ENCODE data around the gene CHIC2. TPM values are rescaled to one million over a fixed set of nuclear protein-coding genes. Genes with fewer than 3 reads are reported as not detected.
"Not testable (repeated sequence)": the region's sequence is repeated elsewhere in the genome, so short reads cannot be mapped to it uniquely, and the experiment has no call there.

CHIC2 gene
- total and polyA plus RNA-seq, 3 donors from 2014 or later = 83.4 to 129 (median 113) TPM

GRCh38 chr4:54050214-54050904 is 14.0 kb downstream of the CHIC2 start:
- intact Hi-C loops (cut with DNase I; ENCODE audit: low total_unique reads) = no loop called here
- 21 to 40% methylated on average over 1 of the region's 1 CpG for WGBS, 2 donors
- no peaks in the 10 kb centered on the region for H3K9me3 ChIP-seq
- H3K27ac ChIP-seq = no peak overlapping the region
- no peak overlapping the region for H3K4me3 ChIP-seq
- H3K36me3 ChIP-seq (ENCODE audit: low read depth, missing control alignments) = no peaks in the 10 kb centered on the region
- H3K4me1 ChIP-seq = no peaks in the 10 kb centered on the region
- TF ChIP-seq CTCF (IDR thresholded peaks at IDR 0.05) = no peak
- no peak for TF ChIP-seq POLR2A (IDR thresholded peaks at IDR 0.05)
- H3K27me3 ChIP-seq = no peaks in the 10 kb centered on the region
- no peak for DNase-seq

- DNase-seq; H3K27ac ChIP-seq; H3K4me1 ChIP-seq; H3K36me3 ChIP-seq (ENCODE audit: low read depth, missing control alignments); H3K27me3 ChIP-seq; H3K9me3 ChIP-seq; intact Hi-C loops (cut with DNase I; ENCODE audit: low total_unique reads); H3K4me3 ChIP-seq: not testable (repeated sequence)
- 90 to 95% methylated on average over 4 of the region's 4 CpGs for WGBS, 2 donors
Observed at GRCh38 chr4:54043630-54044029, 20.8 kb downstream of the CHIC2 start.

- Histone ChIP-seq H3K27ac (no peak overlapping the region), H3K9me3 (no peaks in the 10 kb centered on the region), H3K4me3 (no peak overlapping the region), H3K36me3 (ENCODE audit: low read depth, missing control alignments) (no peaks in the 10 kb centered on the region), H3K27me3 (no peaks in the 10 kb centered on the region), H3K4me1 (no peaks in the 10 kb centered on the region)
- no peak for DNase-seq
- TF ChIP-seq POLR2A (IDR thresholded peaks at IDR 0.05) (no peak), CTCF (IDR thresholded peaks at IDR 0.05) (no peak)
- intact Hi-C loops (cut with DNase I; ENCODE audit: low total_unique reads) = no loop called here
- 91 to 94% methylated on average over 2 of the region's 2 CpGs for WGBS, 2 donors
Observed at GRCh38 chr4:54041933-54042332, 22.5 kb downstream of the CHIC2 start.

DNA sequence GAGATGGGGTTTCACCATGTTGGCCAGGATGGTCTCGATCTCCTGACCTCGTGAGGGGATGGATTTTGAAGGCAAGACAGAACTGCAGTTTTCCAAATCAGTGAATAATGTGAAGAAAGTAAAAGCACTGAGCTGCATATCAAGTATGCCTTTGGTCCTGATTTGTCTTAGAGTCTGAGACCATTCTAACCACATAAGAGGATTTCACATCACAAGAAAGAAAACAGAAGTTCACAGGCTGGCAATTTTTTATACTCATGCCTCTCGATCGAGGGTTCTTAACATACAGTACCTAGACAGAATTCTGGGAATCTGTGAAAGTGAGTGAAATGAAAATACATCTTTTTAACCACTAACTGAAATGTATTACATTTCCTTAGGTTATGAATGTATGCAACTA is 23.3 kb downstream of the CHIC2 start:
- H3K27ac ChIP-seq = no peak overlapping the region
- DNase-seq = no peak
- 83 to 90% methylated on average over 4 of the region's 4 CpGs for WGBS, 2 donors
- H3K4me1 ChIP-seq = no peaks in the 10 kb centered on the region
- no peaks in the 10 kb centered on the region for H3K36me3 ChIP-seq (ENCODE audit: low read depth, missing control alignments)
- no peak overlapping the region for H3K4me3 ChIP-seq
- no peaks in the 10 kb centered on the region for H3K27me3 ChIP-seq
- H3K9me3 ChIP-seq = no peaks in the 10 kb centered on the region
- intact Hi-C loops (cut with DNase I; ENCODE audit: low total_unique reads) = no loop called here
- TF ChIP-seq CTCF (IDR thresholded peaks at IDR 0.05) (no peak), POLR2A (IDR thresholded peaks at IDR 0.05) (no peak)

- no peak overlapping the region for H3K27ac ChIP-seq
- DNase-seq = no peak
- no peak overlapping the region for H3K4me3 ChIP-seq
- no peaks in the 10 kb centered on the region for H3K36me3 ChIP-seq (ENCODE audit: low read depth, missing control alignments)
- 77 to 78% methylated on average over 3 of the region's 3 CpGs for WGBS, 2 donors
- intact Hi-C loops (cut with DNase I; ENCODE audit: low total_unique reads) = no loop called here
- TF ChIP-seq POLR2A (IDR thresholded peaks at IDR 0.05) (no peak), CTCF (IDR thresholded peaks at IDR 0.05) (no peak)
- H3K27me3 ChIP-seq = no peaks in the 10 kb centered on the region
- H3K9me3 ChIP-seq = no peaks in the 10 kb centered on the region
- H3K4me1 ChIP-seq = no peaks in the 10 kb centered on the region
Observed at GRCh38 chr4:54038056-54038455, 26.3 kb downstream of the CHIC2 start.
